Neural progenitor cell (in vitro differentiated cells): ENCODE measurements around the gene PTPRH. TPM values are rescaled to one million over a fixed set of nuclear protein-coding genes. Genes with fewer than 3 reads are reported as not detected.

Experiments used
- DNase-seq: peaks from one replicate; pipeline ENCODE4 v3.0.0-alpha.2; 2016; ENCODE audit warnings: low spot score
- H2AFZ ChIP-seq: fragments of 200-600 bp; sonication (generic); replicated peaks from 2 replicates; pipeline ENCODE4 v1.6.1; 2016; ENCODE audit warnings: antibody characterized with exemption
- H3F3A ChIP-seq: fragments of 200-600 bp; sonication (generic); 2 replicates; pipeline ENCODE4 v1.6.1; 2016; ENCODE audit warnings: antibody characterized with exemption, low read depth
- H3K27ac ChIP-seq: fragments of 200-600 bp; sonication (generic); 2 replicates; pipeline ENCODE4 v1.5.1; 2016; ENCODE audit warnings: mild to moderate bottlenecking
- H3K27me3 ChIP-seq: fragments of 200-600 bp; sonication (generic); 2 replicates; pipeline ENCODE4 v1.6.1; 2016; ENCODE audit warnings: mild to moderate bottlenecking, moderate library complexity
- H3K36me3 ChIP-seq: fragments of 200-600 bp; sonication (generic); 2 replicates; pipeline ENCODE4 v1.5.1; 2016
- H3K4me1 ChIP-seq: fragments of 200-600 bp; sonication (generic); 2 replicates; pipeline ENCODE4 v1.6.1; 2016; ENCODE audit warnings: mixed run types
- H3K4me2 ChIP-seq: fragments of 200-600 bp; sonication (generic); 2 replicates; pipeline ENCODE4 v1.6.1; 2016
- H3K4me3 ChIP-seq: fragments of 200-600 bp; sonication (generic); 2 replicates; pipeline ENCODE4 v1.5.1; 2016
- H3K79me2 ChIP-seq: fragments of 200-600 bp; sonication (generic); 2 replicates; pipeline ENCODE4 v1.6.1; 2016; ENCODE audit warnings: low read depth
- H3K9ac ChIP-seq: fragments of 200-600 bp; sonication (generic); 2 replicates; pipeline ENCODE4 v1.6.1; 2016
- H3K9me3 ChIP-seq: fragments of 200-600 bp; sonication (generic); 2 replicates; pipeline ENCODE4 v1.5.1; 2016; ENCODE audit warnings: low read depth
- H4K20me1 ChIP-seq: fragments of 200-600 bp; sonication (generic); 2 replicates; pipeline ENCODE4 v1.6.1; 2016; ENCODE audit warnings: low read depth
- H3K27ac Mint-ChIP-seq: 3 replicates; pipeline ENCODE4 v1.8.0; 2021; ENCODE audit warnings: mixed read lengths
- H3K27me3 Mint-ChIP-seq: 2 replicates; pipeline ENCODE4 v1.8.0; 2022; ENCODE audit warnings: low read depth, mild to moderate bottlenecking, inconsistent platforms, moderate library complexity, mixed read lengths; ENCODE audit not compliant: insufficient read depth
- H3K36me3 Mint-ChIP-seq: 3 replicates; pipeline ENCODE4 v1.8.0; 2021; ENCODE audit warnings: mixed read lengths
- H3K4me1 Mint-ChIP-seq: 3 replicates; pipeline ENCODE4 v1.8.0; 2021; ENCODE audit warnings: mixed read lengths
- H3K4me3 Mint-ChIP-seq: 3 replicates; pipeline ENCODE4 v1.8.0; 2021; ENCODE audit warnings: mild to moderate bottlenecking, moderate library complexity, mixed read lengths
- H3K9me3 Mint-ChIP-seq: 3 replicates; pipeline ENCODE4 v1.8.0; 2020; ENCODE audit warnings: mixed read lengths
- EZH2 ChIP-seq: fragments of 200-600 bp; sonication (generic); IDR thresholded peaks from 2 replicates; pipeline ENCODE4 v1.6.1; 2017; ENCODE audit warnings: antibody characterized with exemption, mild to moderate bottlenecking, moderate library complexity
- EZH2phosphoT487 ChIP-seq: fragments of 200-600 bp; sonication (generic); IDR thresholded peaks from 2 replicates; pipeline ENCODE4 v1.6.1; 2017; ENCODE audit warnings: antibody characterized with exemption
- total RNA-seq: library from RNA; depleted of rRNA; stranded (reverse); fragments of >200 nt; gene quantifications from 2 replicates; pipeline ENCODE4 v1.2.3, GENCODE V29; 2015; ENCODE audit warnings: low replicate concordance
- TF ChIP-seq, protein P1 (sequence below): fragments of 200-600 bp; sonication (generic); IDR thresholded peaks from 2 replicates; pipeline ENCODE4 v1.5.1; 2017; ENCODE audit warnings: antibody characterized with exemption, mild to moderate bottlenecking

PTPRH gene
- total RNA-seq, 1 donor from 2014 or later = not detected

DNA sequence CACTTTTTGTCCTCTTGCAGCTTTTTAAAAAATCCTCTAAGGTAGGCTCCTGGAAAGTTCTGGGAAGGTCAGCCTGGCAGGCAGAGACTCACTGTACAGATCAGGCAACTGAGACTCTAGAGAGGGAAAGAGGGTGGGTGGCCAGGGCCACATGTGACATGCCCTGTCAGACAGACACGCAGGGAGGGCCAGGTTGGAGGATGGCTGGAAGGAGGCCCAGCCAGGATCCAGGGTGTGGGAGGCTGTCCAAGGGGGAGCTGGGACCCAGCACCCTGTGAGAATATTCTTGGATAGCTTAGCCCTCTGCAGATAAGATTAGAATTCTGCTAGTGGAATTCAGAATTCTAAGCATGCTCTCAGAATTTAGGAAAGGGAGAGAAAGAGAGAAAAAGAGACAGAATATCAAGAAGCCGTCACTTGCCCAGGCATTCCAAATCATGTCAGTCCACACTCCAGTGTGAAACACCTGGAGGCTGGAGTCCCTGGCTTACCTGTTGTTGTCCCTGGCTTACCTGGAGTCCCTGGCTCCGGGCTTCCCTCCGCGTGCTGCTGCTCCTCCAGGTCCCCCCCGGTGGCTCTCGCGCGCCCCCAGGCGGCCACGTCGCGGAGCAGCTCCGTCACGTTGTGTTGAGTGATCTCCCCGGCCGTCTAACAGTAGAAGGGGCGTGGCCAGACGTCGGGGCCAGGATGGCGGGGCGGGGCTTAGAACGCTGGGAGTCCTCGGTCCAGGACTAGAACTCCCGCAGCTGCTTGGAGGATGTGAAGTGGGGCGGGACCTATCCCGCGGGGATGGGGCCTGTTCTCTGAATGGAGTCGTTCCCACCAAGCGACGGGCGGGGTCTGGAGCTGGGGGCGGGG is 48.9 kb downstream of the PTPRH start:
- no peak overlapping the region for H3K9ac ChIP-seq
- DNase-seq = peak; percentile 97
- H3K27ac Mint-ChIP-seq = no peak overlapping the region
- H4K20me1 ChIP-seq = no peaks in the 10 kb centered on the region
- peaks cover 40% of the 10 kb centered on the region for H3K27me3 ChIP-seq
- no peak overlapping the region for H3K4me2 ChIP-seq
- H3K27ac ChIP-seq = no peak overlapping the region
- H3K4me1 Mint-ChIP-seq = peaks cover 16% of the 10 kb centered on the region
- no peaks in the 10 kb centered on the region for H3K9me3 Mint-ChIP-seq
- no peak overlapping the region for H3K4me3 ChIP-seq
- no peaks in the 10 kb centered on the region for H3K36me3 Mint-ChIP-seq
- H3F3A ChIP-seq = peaks cover 20% of the 10 kb centered on the region
- TF ChIP-seq, protein P1, sequence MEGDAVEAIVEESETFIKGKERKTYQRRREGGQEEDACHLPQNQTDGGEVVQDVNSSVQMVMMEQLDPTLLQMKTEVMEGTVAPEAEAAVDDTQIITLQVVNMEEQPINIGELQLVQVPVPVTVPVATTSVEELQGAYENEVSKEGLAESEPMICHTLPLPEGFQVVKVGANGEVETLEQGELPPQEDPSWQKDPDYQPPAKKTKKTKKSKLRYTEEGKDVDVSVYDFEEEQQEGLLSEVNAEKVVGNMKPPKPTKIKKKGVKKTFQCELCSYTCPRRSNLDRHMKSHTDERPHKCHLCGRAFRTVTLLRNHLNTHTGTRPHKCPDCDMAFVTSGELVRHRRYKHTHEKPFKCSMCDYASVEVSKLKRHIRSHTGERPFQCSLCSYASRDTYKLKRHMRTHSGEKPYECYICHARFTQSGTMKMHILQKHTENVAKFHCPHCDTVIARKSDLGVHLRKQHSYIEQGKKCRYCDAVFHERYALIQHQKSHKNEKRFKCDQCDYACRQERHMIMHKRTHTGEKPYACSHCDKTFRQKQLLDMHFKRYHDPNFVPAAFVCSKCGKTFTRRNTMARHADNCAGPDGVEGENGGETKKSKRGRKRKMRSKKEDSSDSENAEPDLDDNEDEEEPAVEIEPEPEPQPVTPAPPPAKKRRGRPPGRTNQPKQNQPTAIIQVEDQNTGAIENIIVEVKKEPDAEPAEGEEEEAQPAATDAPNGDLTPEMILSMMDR = peak; percentile 99
- TF ChIP-seq EZH2phosphoT487 (no peak), EZH2 (peak; percentile 19)
- peak overlapping the region; percentile 62 for H3K4me3 Mint-ChIP-seq
- H2AFZ ChIP-seq = no peak overlapping the region
- no peaks in the 10 kb centered on the region for H3K9me3 ChIP-seq
- peaks cover 10% of the 10 kb centered on the region for H3K27me3 Mint-ChIP-seq
- no peaks in the 10 kb centered on the region for H3K36me3 ChIP-seq
- H3K79me2 ChIP-seq = no peaks in the 10 kb centered on the region
- H3K4me1 ChIP-seq = peaks cover 6% of the 10 kb centered on the region

DNA sequence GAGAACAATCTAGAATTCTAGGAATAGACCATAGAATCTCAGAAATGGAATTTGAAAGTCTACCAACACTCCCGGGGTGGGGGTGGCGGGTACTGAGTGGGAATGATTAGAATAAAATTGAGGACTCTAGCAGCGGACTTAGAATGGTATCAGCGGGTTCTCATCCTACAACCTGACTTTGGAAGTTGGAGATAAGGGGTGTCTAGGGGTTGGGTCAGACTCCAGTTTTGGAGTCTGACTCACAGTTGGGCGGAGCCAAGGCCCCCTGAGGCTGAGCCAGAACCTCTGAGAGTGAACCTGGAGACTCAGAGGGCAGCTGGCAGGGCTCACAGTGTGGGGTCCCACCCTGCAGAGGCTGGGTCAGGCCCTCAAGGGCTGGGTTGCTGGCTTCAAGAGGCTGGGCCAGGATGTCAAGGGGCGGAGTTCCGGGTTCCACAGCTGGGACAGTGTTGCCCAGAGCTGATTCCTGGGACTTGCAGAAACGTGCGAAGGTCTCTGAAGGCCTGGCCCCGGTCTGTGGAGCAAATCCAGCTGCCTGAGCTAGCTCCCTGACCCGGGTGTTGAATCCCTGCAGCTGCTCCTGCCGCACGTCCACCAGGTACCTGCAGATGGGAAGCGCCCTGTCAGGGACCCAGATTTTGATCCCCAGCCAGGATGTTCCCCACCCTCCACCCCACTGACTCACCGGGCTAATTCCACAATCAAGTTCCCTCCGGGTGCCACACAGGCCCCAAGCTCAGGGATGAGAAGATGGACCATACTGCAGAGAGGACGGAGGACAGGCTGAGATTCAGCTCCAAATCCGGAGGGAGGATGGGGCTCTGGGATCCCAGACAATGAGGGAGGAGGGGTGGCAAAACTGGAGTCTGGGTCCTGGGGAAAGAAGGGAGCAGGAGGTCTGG is 50.2 kb downstream of the PTPRH start:
- DNase-seq = no peak
- H3K36me3 Mint-ChIP-seq = no peaks in the 10 kb centered on the region
- H3K4me3 Mint-ChIP-seq = peak overlapping the region; percentile 66
- no peak for TF ChIP-seq EZH2phosphoT487
- no peak for TF ChIP-seq EZH2
- TF ChIP-seq, protein P1 = no peak
- H3K4me3 ChIP-seq = no peak overlapping the region
- H3K4me2 ChIP-seq = no peak overlapping the region
- no peak overlapping the region for H3K27ac ChIP-seq
- H3K9ac ChIP-seq = no peak overlapping the region
- no peaks in the 10 kb centered on the region for H3K36me3 ChIP-seq
- H3K4me1 ChIP-seq = peaks cover 6% of the 10 kb centered on the region
- H3K27me3 Mint-ChIP-seq = peaks cover 12% of the 10 kb centered on the region
- H3K4me1 Mint-ChIP-seq = peaks cover 16% of the 10 kb centered on the region
- no peaks in the 10 kb centered on the region for H3K79me2 ChIP-seq
- H3K27me3 ChIP-seq = peaks cover 40% of the 10 kb centered on the region
- H3F3A ChIP-seq = peaks cover 20% of the 10 kb centered on the region
- H4K20me1 ChIP-seq = no peaks in the 10 kb centered on the region
- H3K27ac Mint-ChIP-seq = no peak overlapping the region
- no peaks in the 10 kb centered on the region for H3K9me3 Mint-ChIP-seq
- H2AFZ ChIP-seq = no peak overlapping the region
- H3K9me3 ChIP-seq = no peaks in the 10 kb centered on the region

DNA sequence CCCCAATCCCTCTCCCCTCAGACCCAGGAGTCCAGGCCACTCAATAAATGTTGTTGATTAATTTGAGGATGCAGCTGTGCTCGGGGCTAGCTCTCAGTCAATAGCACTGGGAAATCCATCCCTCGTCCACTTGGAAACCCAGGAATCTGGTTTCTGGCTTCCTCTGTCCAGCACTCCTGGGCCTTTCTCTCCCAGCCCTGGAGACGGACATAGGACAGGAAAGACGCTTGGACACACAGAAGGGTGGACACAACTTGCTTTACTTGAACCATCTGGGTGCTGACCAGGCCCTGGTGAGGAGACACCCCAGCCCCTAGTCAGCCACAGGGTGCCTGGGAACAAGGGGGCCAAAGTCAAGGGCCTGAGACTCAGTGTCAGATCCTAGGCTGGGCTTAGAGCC is 50.9 kb downstream of the PTPRH start:
- Histone ChIP-seq H2AFZ (no peak overlapping the region), H3K36me3 (no peaks in the 10 kb centered on the region), H3K79me2 (no peaks in the 10 kb centered on the region), H4K20me1 (no peaks in the 10 kb centered on the region), H3K4me1 (peaks cover 6% of the 10 kb centered on the region), H3K4me3 (no peak overlapping the region), H3K27ac (no peak overlapping the region), H3K9me3 (no peaks in the 10 kb centered on the region), H3K4me2 (no peak overlapping the region), H3K9ac (no peak overlapping the region), H3F3A (peaks cover 20% of the 10 kb centered on the region), H3K27me3 (peaks cover 40% of the 10 kb centered on the region)
- no peak for TF ChIP-seq EZH2phosphoT487
- TF ChIP-seq EZH2 = no peak
- TF ChIP-seq, protein P1 = no peak
- Mint-ChIP-seq H3K27me3 (peaks cover 14% of the 10 kb centered on the region), H3K27ac (no peak overlapping the region), H3K9me3 (no peaks in the 10 kb centered on the region), H3K36me3 (peaks cover 2% of the 10 kb centered on the region), H3K4me1 (peaks cover 16% of the 10 kb centered on the region), H3K4me3 (no peak overlapping the region)
- DNase-seq = no peak
